H1 (cell line): ENCODE results near the gene HEBP1. TPM values are rescaled to one million over a fixed set of nuclear protein-coding genes. Genes with fewer than 3 reads are reported as not detected.

Experiments used
- CTCF ChIA-PET: fragments of 300-600 bp; sonication (Branson Sonifier 250); formaldehyde crosslinking; loops from one replicate; lab custom pipeline; 2021; ENCODE audit not compliant: partially characterized antibody; lab: Charles Lee
- POLR2A ChIA-PET: fragments of 300-600 bp; sonication (Branson Sonifier 250); formaldehyde crosslinking; loops from one replicate; lab custom pipeline; 2021; ENCODE audit warnings: inconsistent platforms; ENCODE audit not compliant: partially characterized antibody; lab: Charles Lee
- DNase-seq, 2 experiments: peaks; one replicate each; pipeline versions ENCODE4 v3.0.0 to v3.0.0-alpha.2; 2010 to 2022; ENCODE audit warnings: low spot score in 2 of 2, low read depth in 1 of 2, mixed read lengths in 1 of 2
- FAIRE-seq: peaks from 2 replicates; lab custom pipeline; 2011; peaks lifted over from hg19 to GRCh38; lab: Jason Lieb, UNC
- H2AFZ ChIP-seq: 2 replicates; pipeline ENCODE4 v1.8.1; 2012; ENCODE audit warnings: low read length, inconsistent platforms
- H2AK5ac ChIP-seq: 2 replicates; pipeline ENCODE4 v1.6.1; 2013; ENCODE audit warnings: low read depth, low read length
- H2BK120ac ChIP-seq: replicated peaks from 2 replicates; pipeline ENCODE3; 2013; ENCODE audit warnings: low read depth, low read length, inconsistent platforms
- H2BK12ac ChIP-seq: 2 replicates; pipeline ENCODE4 v1.6.1; 2013; ENCODE audit warnings: low read depth, low read length
- H2BK15ac ChIP-seq: 2 replicates; pipeline ENCODE4 v1.6.1; 2013; ENCODE audit warnings: low read length
- H2BK20ac ChIP-seq: 2 replicates; pipeline ENCODE4 v1.6.1; 2013; ENCODE audit warnings: low read length
- H2BK5ac ChIP-seq: 2 replicates; pipeline ENCODE4 v1.6.1; 2013; ENCODE audit warnings: low read depth, low read length
- H3K14ac ChIP-seq: 2 replicates; pipeline ENCODE4 v1.6.1; 2013; ENCODE audit warnings: inconsistent platforms; ENCODE audit not compliant: insufficient read length
- H3K18ac ChIP-seq: 2 replicates; pipeline ENCODE4 v1.6.1; 2013; ENCODE audit warnings: low read length; ENCODE audit errors: extremely low read depth
- H3K23ac ChIP-seq: 2 replicates; pipeline ENCODE4 v1.6.1; 2013; ENCODE audit warnings: inconsistent platforms; ENCODE audit not compliant: insufficient read length
- H3K23me2 ChIP-seq: 2 replicates; pipeline ENCODE4 v1.6.1; 2013; ENCODE audit warnings: low read depth, low read length
- H3K27ac ChIP-seq: 2 replicates; pipeline ENCODE4 v1.6.1; 2011; ENCODE audit warnings: low read depth, low read length, inconsistent platforms
- H3K27me3 ChIP-seq, 4 experiments: replicated peaks in 1 of 4; 1 replicate in 1 of 4; 2 replicates in 3 of 4; pipeline versions ENCODE4 v1.6.1 to v1.8.1; 2011 to 2013; ENCODE audit warnings: low read length in 3 of 4, mild to moderate bottlenecking in 3 of 4, inconsistent platforms in 2 of 4, mixed read lengths in 2 of 4, moderate library complexity in 1 of 4; ENCODE audit not compliant: control insufficient read depth in 3 of 4, insufficient read depth in 3 of 4; ENCODE audit errors: extremely low read depth in 1 of 4
- H3K36me3 ChIP-seq, 4 experiments: 2 replicates each; pipeline versions ENCODE4 v1.6.1 to v1.8.1; 2011 to 2013; ENCODE audit warnings: mild to moderate bottlenecking in 4 of 4, low read length in 3 of 4, moderate library complexity in 2 of 4, control low read depth in 1 of 4, inconsistent platforms in 1 of 4; ENCODE audit not compliant: insufficient read depth in 4 of 4, control insufficient read depth in 2 of 4
- H3K4ac ChIP-seq: replicated peaks from 2 replicates; pipeline ENCODE3; 2013; ENCODE audit warnings: low read length, low read depth, mixed read lengths, inconsistent platforms; ENCODE audit not compliant: insufficient read length
- H3K4me1 ChIP-seq, 4 experiments: replicated peaks in 1 of 4; 1 replicate in 1 of 4; 2 replicates in 3 of 4; pipeline versions ENCODE4 v1.6.1 to v1.8.1; 2011 to 2013; ENCODE audit warnings: low read length in 3 of 4, inconsistent platforms in 2 of 4, mixed read lengths in 1 of 4; ENCODE audit not compliant: insufficient read depth in 4 of 4, control insufficient read depth in 3 of 4
- H3K4me2 ChIP-seq, 2 experiments: 2 replicates each; pipeline versions ENCODE4 v1.6.1 to v1.8.1; 2011 to 2013; ENCODE audit warnings: low read depth in 2 of 2, low read length in 2 of 2, control low read depth in 1 of 2, inconsistent platforms in 1 of 2, mild to moderate bottlenecking in 1 of 2; ENCODE audit not compliant: insufficient read depth in 1 of 2
- H3K4me3 ChIP-seq, 4 experiments: fragments of 200-600, 300-600 bp in 1 of 4; sonication (generic), shearing (Covaris generic), sonication (Bioruptor Twin) in 1 of 4; 2 replicates each; pipeline versions ENCODE4 v1.5.1 to v1.8.1; 2011 to 2016; ENCODE audit warnings: low read length in 4 of 4, low read depth in 3 of 4, control low read depth in 2 of 4, inconsistent platforms in 2 of 4, mild to moderate bottlenecking in 2 of 4, mixed read lengths in 1 of 4, moderate library complexity in 1 of 4; ENCODE audit not compliant: insufficient read depth in 2 of 4; ENCODE audit errors: extremely low read depth in 1 of 4
- H3K56ac ChIP-seq: replicated peaks from 2 replicates; pipeline ENCODE3; 2013; ENCODE audit warnings: low read depth, mild to moderate bottlenecking, mixed read lengths, low read length, inconsistent platforms; ENCODE audit not compliant: insufficient read length
- H3K79me1 ChIP-seq: 2 replicates; pipeline ENCODE4 v1.6.1; 2013; ENCODE audit warnings: low read depth, low read length, control low read depth
- H3K79me2 ChIP-seq, 2 experiments: 2 replicates each; pipeline versions ENCODE4 v1.6.1 to v1.8.1; 2012 to 2013; ENCODE audit warnings: low read length in 2 of 2, mild to moderate bottlenecking in 2 of 2, inconsistent platforms in 1 of 2; ENCODE audit not compliant: insufficient read depth in 2 of 2, control insufficient read depth in 1 of 2
- H3K9ac ChIP-seq, 4 experiments: replicated peaks in 1 of 4; 1 replicate in 1 of 4; 2 replicates in 3 of 4; pipeline versions ENCODE4 v1.6.1 to v1.8.1; 2011 to 2013; ENCODE audit warnings: low read depth in 3 of 4, low read length in 3 of 4, control low read depth in 2 of 4, mild to moderate bottlenecking in 2 of 4, moderate library complexity in 2 of 4, inconsistent platforms in 1 of 4; ENCODE audit errors: extremely low read depth in 1 of 4
- H3K9me3 ChIP-seq, 2 experiments: 2 replicates each; pipeline versions ENCODE4 v1.6.1 to v1.8.1; 2012 to 2013; ENCODE audit warnings: mild to moderate bottlenecking in 2 of 2, moderate library complexity in 2 of 2, control low read depth in 1 of 2, inconsistent platforms in 1 of 2, low read depth in 1 of 2, low read length in 1 of 2, mixed read lengths in 1 of 2; ENCODE audit not compliant: insufficient read depth in 2 of 2
- H4K20me1 ChIP-seq, 2 experiments: replicated peaks in 1 of 2; 2 replicates each; pipeline versions ENCODE3 to v1.8.1; 2011 to 2013; ENCODE audit warnings: inconsistent platforms in 2 of 2, low read length in 2 of 2, mild to moderate bottlenecking in 1 of 2; ENCODE audit not compliant: insufficient read depth in 2 of 2, control insufficient read depth in 1 of 2
- H4K5ac ChIP-seq: 2 replicates; pipeline ENCODE4 v1.6.1; 2013; ENCODE audit warnings: low read length, low read depth, mixed read lengths, inconsistent platforms; ENCODE audit not compliant: insufficient read length
- H4K8ac ChIP-seq: 2 replicates; pipeline ENCODE4 v1.8.0; 2013; ENCODE audit warnings: mild to moderate bottlenecking, moderate library complexity, low read length, inconsistent platforms; ENCODE audit not compliant: insufficient read depth; ENCODE audit errors: extremely low read depth
- H4K91ac ChIP-seq: replicated peaks from 2 replicates; pipeline ENCODE3; 2013; ENCODE audit warnings: low read length, mixed read lengths, inconsistent platforms; ENCODE audit not compliant: insufficient read length
- E2F6 ChIP-seq: IDR thresholded peaks from 2 replicates; pipeline ENCODE4 v1.6.1; 2012; ENCODE audit warnings: inconsistent platforms
- GTF2F1 ChIP-seq: IDR thresholded peaks from 2 replicates; pipeline ENCODE4 v1.6.1; 2012; ENCODE audit warnings: low read depth, low read length, improper control_type of control experiment, borderline replicate concordance
- MAX ChIP-seq: IDR thresholded peaks from 2 replicates; pipeline ENCODE4 v1.6.1; 2012; ENCODE audit warnings: inconsistent platforms
- WGBS, 2 experiments: shearing (Covaris generic) in 1 of 2; methylation state at CpG; one replicate each; pipeline versions ENCODE4 v1.1.6 to v1.1.7; 2013 to 2015; ENCODE audit warnings: low lambda C conversion rate in 2 of 2, mixed read lengths in 2 of 2, inconsistent platforms in 1 of 2, low coverage in 1 of 2, missing lambda C conversion rate in 1 of 2; ENCODE audit not compliant: insufficient replicate concordance in 2 of 2, insufficient coverage in 1 of 2, insufficient read length in 1 of 2; ENCODE audit errors: extremely low coverage in 1 of 2, missing lambda C conversion rate in 1 of 2; 5-methylcytosine and 5-hydroxymethylcytosine counted together
- polyA plus RNA-seq, 7 experiments: library from polyadenylated mRNA; depleted of rRNA in 3 of 7; stranded (reverse) in 5 of 7; unstranded in 2 of 7; fragments of >200 nt in 5 of 7; fragments of 200-250 nt in 2 of 7; gene quantifications; 1 replicate in 5 of 7; 2 replicates in 1 of 7; 4 replicates in 1 of 7; pipeline versions ENCODE4 v1.2.1 to v1.2.3, GENCODE V29; 2011 to 2013; ENCODE audit warnings: missing spikeins in 2 of 7, mixed read lengths in 2 of 7
- total RNA-seq: library from RNA; stranded (reverse); fragmentation: NEBNext Ultra II Directional; extraction: Animal tissue kit (Norgen Biotek cat#: 25700); gene quantifications from 2 replicates; pipeline ENCODE4 v1.2.1, GENCODE V29; 2021

Gene HEBP1
- total and polyA plus RNA-seq, 2 of the 8 experiments (the other 6 are each of a cell fraction or from before 2014, with no cell fraction given): 30.8 to 56.1 TPM

GRCh38 chr12:13002301-13003097 is 2.4 kb upstream of the HEBP1 start:
- H4K5ac ChIP-seq: no peak overlapping the region
- H4K20me1 ChIP-seq: no peaks in the 10 kb centered on the region
- peak overlapping the region; percentile 86 to 87; a peak in 2 of 4 replicates for H3K4me2 ChIP-seq
- peaks cover 12% of the 10 kb centered on the region for H3K23me2 ChIP-seq
- no peak for FAIRE-seq
- peak overlapping the region; percentile 3; the same call in 1 of the 2 replicates for H2BK15ac ChIP-seq
- H4K8ac ChIP-seq: no peak overlapping the region
- peaks cover 0 to 15% (median 6%) of the 10 kb centered on the region in 4 experiments; a peak in 4 of 7 replicates for H3K27me3 ChIP-seq
- H3K4ac ChIP-seq: no peak overlapping the region
- no peak overlapping the region for H3K18ac ChIP-seq
- H3K14ac ChIP-seq: no peak overlapping the region
- H3K4me3 ChIP-seq: peak overlapping the region in 2 of 4 experiments; percentile 86 to 87; a peak in 1 of 8 replicates
- H3K4me1 ChIP-seq: peaks cover 10 to 26% (median 20%) of the 10 kb centered on the region in 4 experiments
- H3K9me3 ChIP-seq: no peaks in the 10 kb centered on the region
- no peak overlapping the region for H2AFZ ChIP-seq
- TF ChIP-seq E2F6: peak; percentile 95
- TF ChIP-seq GTF2F1: no peak
- TF ChIP-seq MAX: peak; percentile 87
- H2BK5ac ChIP-seq: no peak overlapping the region
- H2BK120ac ChIP-seq: no peak overlapping the region
- no peaks in the 10 kb centered on the region; the same call in 1 of the 2 replicates for H3K79me1 ChIP-seq
- H2BK12ac ChIP-seq: peak overlapping the region; percentile 92; the same call in 1 of the 2 replicates
- H3K79me2 ChIP-seq: peaks cover 0 to 31% of the 10 kb centered on the region in 2 experiments; a peak in 2 of 4 replicates
- no peak overlapping the region for H2AK5ac ChIP-seq
- no peak overlapping the region for H3K9ac ChIP-seq
- H2BK20ac ChIP-seq: no peak overlapping the region; the same call in 1 of the 2 replicates
- H3K23ac ChIP-seq: no peak overlapping the region
- H3K36me3 ChIP-seq: 0 out of 8 replicates have a peak, but pooled peaks cover 0 to 2% (median 0%) of the 10 kb centered on the region in 4 experiments
- DNase-seq: no peak
- H4K91ac ChIP-seq: no peak overlapping the region
- POLR2A ChIA-PET: interaction anchor here (1.4 kb wide), 1 partner anchor 13 kb away, joined by 5 read pairs; no protein-coding TSS in a partner anchor
- WGBS, 2 experiments: 90% methylated on average over 10 of the region's 10 CpGs; no CpG with 5 or more reads in 1 of the 2 experiments
- no peak overlapping the region for H3K27ac ChIP-seq
- CTCF ChIA-PET: interaction anchor here (0.6 to 1.7 kb wide), 5 partner anchors 15 to 277 kb away, joined by 3 read pairs; no protein-coding TSS in a partner anchor
- H3K56ac ChIP-seq: no peak overlapping the region
